IPS-18c (cell line): Measurements from ENCODE around the gene KCND2.

Experiments
- H3K4me3 ChIP-seq: 2 replicates; pipeline ENCODE4 v1.7.0; 2013; ENCODE audit warnings: low read depth, mild to moderate bottlenecking, low read length, moderate library complexity; ENCODE audit not compliant: insufficient read depth
- H3K9me3 ChIP-seq: one replicate; pipeline ENCODE4 v1.6.1; 2013; ENCODE audit warnings: mild to moderate bottlenecking, low read length, moderate library complexity; ENCODE audit not compliant: control insufficient read depth, insufficient read depth

KCND2 gene

GRCh38 chr7:120293027-120293426, 20.1 kb downstream of the KCND2 start:
- Histone ChIP-seq H3K9me3 (no peaks in the 10 kb centered on the region), H3K4me3 (no peak overlapping the region)

- Histone ChIP-seq H3K9me3 (no peaks in the 10 kb centered on the region), H3K4me3 (no peak overlapping the region)
Observed at GRCh38 chr7:120302190-120302589, 29.2 kb downstream of the KCND2 start.

GRCh38 chr7:120303105-120303504, 30.1 kb downstream of the KCND2 start:
- Histone ChIP-seq H3K4me3 (no peak overlapping the region), H3K9me3 (no peaks in the 10 kb centered on the region)

GRCh38 chr7:120304674-120305073, 31.7 kb downstream of the KCND2 start:
- H3K9me3 ChIP-seq, result no peaks in the 10 kb centered on the region

GRCh38 chr7:120307991-120308545, 35.1 kb downstream of the KCND2 start:
- Histone ChIP-seq H3K4me3 (no peak overlapping the region), H3K9me3 (no peaks in the 10 kb centered on the region)

More at GRCh38 chr7:120304674-120305073, 31.7 kb downstream of the KCND2 start:
- no peak overlapping the region for H3K4me3 ChIP-seq

- Histone ChIP-seq H3K4me3 (no peak overlapping the region), H3K9me3 (no peaks in the 10 kb centered on the region)
Observed at GRCh38 chr7:120311028-120311788, 38.2 kb downstream of the KCND2 start.

- Histone ChIP-seq H3K9me3 (no peaks in the 10 kb centered on the region), H3K4me3 (no peak overlapping the region)
Observed at GRCh38 chr7:120320218-120320961, 47.4 kb downstream of the KCND2 start.

- Histone ChIP-seq H3K4me3 (no peak overlapping the region), H3K9me3 (no peaks in the 10 kb centered on the region)
Observed at GRCh38 chr7:120327054-120327453, 54.1 kb downstream of the KCND2 start.

- no peaks in the 10 kb centered on the region for H3K9me3 ChIP-seq
Observed at GRCh38 chr7:120332433-120332832, 59.5 kb downstream of the KCND2 start.

GRCh38 chr7:120334475-120334874, 61.5 kb downstream of the KCND2 start:
- Histone ChIP-seq H3K4me3 (no peak overlapping the region), H3K9me3 (no peaks in the 10 kb centered on the region)

More at GRCh38 chr7:120332433-120332832, 59.5 kb downstream of the KCND2 start:
- no peak overlapping the region for H3K4me3 ChIP-seq

GRCh38 chr7:120337308-120337907, 64.4 kb downstream of the KCND2 start:
- Histone ChIP-seq H3K4me3 (no peak overlapping the region), H3K9me3 (no peaks in the 10 kb centered on the region)

- no peak overlapping the region for H3K4me3 ChIP-seq
- no peaks in the 10 kb centered on the region for H3K9me3 ChIP-seq
Observed at GRCh38 chr7:120344276-120344675, 71.3 kb downstream of the KCND2 start.

- no peaks in the 10 kb centered on the region for H3K9me3 ChIP-seq
- no peak overlapping the region for H3K4me3 ChIP-seq
Observed at GRCh38 chr7:120353171-120353570, 80.2 kb downstream of the KCND2 start.

- Histone ChIP-seq H3K9me3 (no peaks in the 10 kb centered on the region), H3K4me3 (no peak overlapping the region)
Observed at GRCh38 chr7:120360918-120361317, 87.9 kb downstream of the KCND2 start.

GRCh38 chr7:120363414-120363813, 90.4 kb downstream of the KCND2 start:
- Histone ChIP-seq H3K9me3 (no peaks in the 10 kb centered on the region), H3K4me3 (no peak overlapping the region)

- no peaks in the 10 kb centered on the region for H3K9me3 ChIP-seq
- H3K4me3 ChIP-seq, result no peak overlapping the region
Observed at GRCh38 chr7:120370954-120371353, 98.0 kb downstream of the KCND2 start.

GRCh38 chr7:120373174-120373573, 100.2 kb downstream of the KCND2 start:
- no peak overlapping the region for H3K4me3 ChIP-seq
- no peaks in the 10 kb centered on the region for H3K9me3 ChIP-seq

GRCh38 chr7:120394595-120394994, 121.6 kb downstream of the KCND2 start:
- Histone ChIP-seq H3K4me3 (no peak overlapping the region), H3K9me3 (no peaks in the 10 kb centered on the region)
